ENCODE results near the gene KRT34. TPM values are rescaled to one million over a fixed set of nuclear protein-coding genes. Genes with fewer than 3 reads are reported as not detected.

The KRT34 gene
- total RNA-seq, 1 experiment from 2014 or later: not detected

DNA sequence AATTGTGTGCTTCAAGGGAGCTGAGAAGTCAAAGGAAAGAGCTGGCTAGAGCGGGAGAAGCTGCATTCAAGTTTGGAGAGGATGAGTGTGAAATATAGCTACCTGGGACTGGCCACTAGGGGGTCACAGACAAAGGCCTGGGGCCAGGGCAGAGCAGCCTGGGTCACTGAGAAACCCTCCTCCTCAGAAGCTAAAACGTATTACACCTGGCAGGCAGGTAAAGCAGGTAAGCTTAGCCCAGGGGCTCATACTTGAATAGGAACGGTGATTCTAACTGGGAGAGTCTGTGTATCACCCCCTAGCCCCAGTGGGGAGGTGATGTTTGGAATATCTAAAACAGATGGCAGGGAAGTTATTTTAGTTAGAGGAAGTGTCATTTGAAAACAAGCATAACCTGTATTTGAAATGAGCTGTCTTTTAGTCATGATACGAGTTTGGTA, 35.5 kb upstream of the KRT34 start:
- TF ChIP-seq FOSL1 (IDR thresholded peaks at IDR 0.05; ENCODE audit: low read depth) (peak; percentile 49; the same call in 1 of the 2 replicates), RAD21 (IDR thresholded peaks at IDR 0.05; ENCODE audit: low read depth) (peak; percentile 62), SP1 (IDR thresholded peaks at IDR 0.05; ENCODE audit: low read depth) (peak; percentile 28; the same call in 1 of the 2 replicates), CEBPB (IDR thresholded peaks at IDR 0.05; ENCODE audit: low read depth) (no peak)
- TF ChIP-seq, protein P1, sequence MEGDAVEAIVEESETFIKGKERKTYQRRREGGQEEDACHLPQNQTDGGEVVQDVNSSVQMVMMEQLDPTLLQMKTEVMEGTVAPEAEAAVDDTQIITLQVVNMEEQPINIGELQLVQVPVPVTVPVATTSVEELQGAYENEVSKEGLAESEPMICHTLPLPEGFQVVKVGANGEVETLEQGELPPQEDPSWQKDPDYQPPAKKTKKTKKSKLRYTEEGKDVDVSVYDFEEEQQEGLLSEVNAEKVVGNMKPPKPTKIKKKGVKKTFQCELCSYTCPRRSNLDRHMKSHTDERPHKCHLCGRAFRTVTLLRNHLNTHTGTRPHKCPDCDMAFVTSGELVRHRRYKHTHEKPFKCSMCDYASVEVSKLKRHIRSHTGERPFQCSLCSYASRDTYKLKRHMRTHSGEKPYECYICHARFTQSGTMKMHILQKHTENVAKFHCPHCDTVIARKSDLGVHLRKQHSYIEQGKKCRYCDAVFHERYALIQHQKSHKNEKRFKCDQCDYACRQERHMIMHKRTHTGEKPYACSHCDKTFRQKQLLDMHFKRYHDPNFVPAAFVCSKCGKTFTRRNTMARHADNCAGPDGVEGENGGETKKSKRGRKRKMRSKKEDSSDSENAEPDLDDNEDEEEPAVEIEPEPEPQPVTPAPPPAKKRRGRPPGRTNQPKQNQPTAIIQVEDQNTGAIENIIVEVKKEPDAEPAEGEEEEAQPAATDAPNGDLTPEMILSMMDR (IDR thresholded peaks at IDR 0.05 in 2 of 3, conservative IDR thresholded peaks at IDR 0.05 in 1 of 3; ENCODE audit: borderline replicate concordance in 1 of 3, insufficient read depth in 1 of 3, low read depth in 2 of 3, low read length in 2 of 3): peak; percentile 45 to 81 (median 73); a peak in 5 of 6 replicates
- no peaks in the 10 kb centered on the region for H3K27me3 ChIP-seq (ENCODE audit: insufficient read depth, low read length)
- intact Hi-C loops (cut with micrococcal nuclease): loop anchor here (10.0 kb wide), 1 partner anchor 77 kb away; no protein-coding TSS in a partner anchor
- no peak overlapping the region for H2AFZ ChIP-seq (ENCODE audit: low read depth, low read length, poor library complexity, severe bottlenecking)
- BruUV-seq (replicated peaks): no TSS peak
- peak overlapping the region; percentile 54 for H3K4me2 ChIP-seq (ENCODE audit: low read length)
- H3K79me2 ChIP-seq (ENCODE audit: insufficient read depth, low read length): no peaks in the 10 kb centered on the region
- no peak overlapping the region for H3K9ac ChIP-seq (ENCODE audit: low read length)
- DNase-seq (ENCODE audit: low read depth, low spot score) (no peak), ATAC-seq (peak; percentile 96)
- no peaks in the 10 kb centered on the region for H3K9me2 ChIP-seq (ENCODE audit: insufficient read depth)
- no peaks in the 10 kb centered on the region for H3K9me3 ChIP-seq (ENCODE audit: control insufficient read depth in 1 of 2, insufficient read depth in 1 of 2, low read depth in 1 of 2, low read length in 2 of 2)
- ChIA-PET RAD21 (ENCODE audit: low non-redundant PET in 1 of 2, low total read pairs in 2 of 2, uncharacterized antibody in 2 of 2, unreplicated experiment in 2 of 2) (interaction anchor here in 1 of 2 experiments (1.0 kb wide), 1 partner anchor 78 kb away, joined by 5 read pairs; no protein-coding TSS in a partner anchor), CTCF (interaction anchor here (0.6 to 2.1 kb wide), 20 partner anchors 9 to 884 kb away, joined by 3 to 21 read pairs (median 4); partner anchors contain the start of gene KRT15), POLR2A (interaction anchor here (0.6 to 1.3 kb wide), 4 partner anchors 14 to 108 kb away, joined by 3 to 7 read pairs (median 4); no protein-coding TSS in a partner anchor)
- H3K4me1 ChIP-seq (ENCODE audit: control insufficient read depth in 1 of 2, insufficient read depth in 2 of 2, low read length in 2 of 2): peaks cover 15 to 44% of the 10 kb centered on the region in 2 experiments
- no peak overlapping the region for H3K4me3 ChIP-seq (replicated peaks in 1 of 2; ENCODE audit: low read depth in 1 of 2, low read length in 2 of 2)
- no peaks in the 10 kb centered on the region for H3K36me3 ChIP-seq (ENCODE audit: control insufficient read depth in 1 of 2, insufficient read depth in 2 of 2, low read length in 2 of 2)
- H4K20me1 ChIP-seq (ENCODE audit: insufficient read depth): no peaks in the 10 kb centered on the region
- no peak overlapping the region for H3K27ac ChIP-seq (ENCODE audit: low read depth, low read length)

- no peak overlapping the region for H3K9ac ChIP-seq (ENCODE audit: low read length)
- ChIA-PET CTCF (interaction anchor here (0.6 to 2.1 kb wide), 19 partner anchors 9 to 884 kb away, joined by 3 to 21 read pairs (median 4); partner anchors contain the start of gene KRT15), POLR2A (interaction anchor here (0.6 to 1.3 kb wide), 4 partner anchors 13 to 108 kb away, joined by 3 to 7 read pairs (median 4); no protein-coding TSS in a partner anchor), RAD21 (ENCODE audit: low non-redundant PET in 1 of 2, low total read pairs in 2 of 2, uncharacterized antibody in 2 of 2, unreplicated experiment in 2 of 2) (interaction anchor here in 1 of 2 experiments (1.0 kb wide), 1 partner anchor 78 kb away, joined by 5 read pairs; no protein-coding TSS in a partner anchor)
- no peak overlapping the region for H3K4me3 ChIP-seq (replicated peaks in 1 of 2; ENCODE audit: low read depth in 1 of 2, low read length in 2 of 2)
- intact Hi-C loops (cut with micrococcal nuclease): loop anchor here (10.0 kb wide), 1 partner anchor 78 kb away; no protein-coding TSS in a partner anchor
- no peak overlapping the region for H2AFZ ChIP-seq (ENCODE audit: low read depth, low read length, poor library complexity, severe bottlenecking)
- DNase-seq (ENCODE audit: low read depth, low spot score): no peak
- H4K20me1 ChIP-seq (ENCODE audit: insufficient read depth): no peaks in the 10 kb centered on the region
- peak; percentile 31 for ATAC-seq
- no peaks in the 10 kb centered on the region for H3K27me3 ChIP-seq (ENCODE audit: insufficient read depth, low read length)
- peak overlapping the region; percentile 54 for H3K4me2 ChIP-seq (ENCODE audit: low read length)
- no peaks in the 10 kb centered on the region for H3K79me2 ChIP-seq (ENCODE audit: insufficient read depth, low read length)
- H3K9me2 ChIP-seq (ENCODE audit: insufficient read depth): no peaks in the 10 kb centered on the region
- no peak overlapping the region for H3K27ac ChIP-seq (ENCODE audit: low read depth, low read length)
- no peaks in the 10 kb centered on the region for H3K36me3 ChIP-seq (ENCODE audit: control insufficient read depth in 1 of 2, insufficient read depth in 2 of 2, low read length in 2 of 2)
- H3K9me3 ChIP-seq (ENCODE audit: control insufficient read depth in 1 of 2, insufficient read depth in 1 of 2, low read depth in 1 of 2, low read length in 2 of 2): no peaks in the 10 kb centered on the region
- peaks cover 15 to 44% of the 10 kb centered on the region in 2 experiments for H3K4me1 ChIP-seq (ENCODE audit: control insufficient read depth in 1 of 2, insufficient read depth in 2 of 2, low read length in 2 of 2)
- no TSS peak for BruUV-seq (replicated peaks)
- TF ChIP-seq ZNF274 (IDR thresholded peaks at IDR 0.05; ENCODE audit: low read depth, low read length) (no peak), POLR2A (IDR thresholded peaks at IDR 0.05; ENCODE audit: borderline replicate concordance, extremely low read depth, insufficient read depth, insufficient read length) (no peak), ATF3 (IDR thresholded peaks at IDR 0.05) (no peak), POLR2AphosphoS5 (IDR thresholded peaks at IDR 0.05; ENCODE audit: low read depth, low read length) (no peak), RAD21 (IDR thresholded peaks at IDR 0.05; ENCODE audit: low read depth) (no peak), EGR1 (IDR thresholded peaks at IDR 0.05; ENCODE audit: low read depth) (no peak), ZFX (IDR thresholded peaks at IDR 0.05) (no peak), ELF1 (IDR thresholded peaks at IDR 0.05; ENCODE audit: borderline replicate concordance, low read depth) (no peak), EZH2phosphoT487 (IDR thresholded peaks at IDR 0.05; ENCODE audit: borderline replicate concordance) (no peak), SP1 (IDR thresholded peaks at IDR 0.05; ENCODE audit: low read depth) (no peak), SRF (IDR thresholded peaks at IDR 0.05; ENCODE audit: low read depth) (no peak), ZBTB33 (IDR thresholded peaks at IDR 0.05; ENCODE audit: extremely low read depth, insufficient replicate concordance, low read length) (no peak)
- TF ChIP-seq, protein P2, sequence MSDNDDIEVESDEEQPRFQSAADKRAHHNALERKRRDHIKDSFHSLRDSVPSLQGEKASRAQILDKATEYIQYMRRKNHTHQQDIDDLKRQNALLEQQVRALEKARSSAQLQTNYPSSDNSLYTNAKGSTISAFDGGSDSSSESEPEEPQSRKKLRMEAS (IDR thresholded peaks at IDR 0.05): no peak
Observed at GRCh38 chr17:41417127-41417526, 35.0 kb upstream of the KRT34 start.

Data from HCT116 (cell line).